K562 (cell line): ENCODE measurements around the gene APP. TPM values are rescaled to one million over a fixed set of nuclear protein-coding genes. Genes with fewer than 3 reads are reported as not detected.

Experiments
- ATAC-seq: fragments of 200-7000 bp; cut with Tn5 transposase; 3 replicates; pipeline ENCODE4 v1.9.1; 2020; ENCODE audit warnings: moderate library complexity
- BruUV-seq: library from RNA; stranded (reverse); fragments of 400-500 nt; replicated peaks from 2 replicates; lab custom pipeline; 2021; lab: Mats Ljungman, UMichigan
- CTCF ChIA-PET: fragments of 300-600 bp; formaldehyde crosslinking; extraction: SDS; loops from one replicate; lab custom pipeline; 2021; ENCODE audit warnings: low intra/inter-chr PET ratio; lab: Yijun Ruan, JAX
- POLR2A ChIA-PET: fragments of 300-600, 350-650 bp; sonication (Branson Sonifier 250); formaldehyde crosslinking; extraction: SDS; loops from one replicate; lab custom pipeline; 2021; ENCODE audit warnings: antibody characterized with exemption, inconsistent platforms; lab: Yijun Ruan, JAX
- DNase-seq, 4 experiments: peaks; one replicate each; pipeline versions ENCODE4 v3.0.0 to v3.0.0-alpha.2; 2011 to 2018; ENCODE audit warnings: low spot score in 3 of 4, mixed read lengths in 3 of 4; ENCODE audit errors: extremely low read depth in 1 of 4
- FAIRE-seq: peaks from 2 replicates; lab custom pipeline; 2011; peaks lifted over from hg19 to GRCh38; lab: Jason Lieb, UNC
- H2AFZ ChIP-seq: 2 replicates; pipeline ENCODE4 v1.6.0; 2011; ENCODE audit warnings: low read depth, low read length, control low read depth, inconsistent platforms
- H3K27ac ChIP-seq: fragments of 200-600 bp; 3 replicates; pipeline ENCODE4 v1.8.0; 2011; ENCODE audit warnings: low read depth, mild to moderate bottlenecking, control low read depth, inconsistent platforms, low read length, moderate library complexity, mixed read lengths; ENCODE audit errors: extremely low read depth
- H3K27me3 ChIP-seq, 2 experiments: fragments of 300-600 bp in 1 of 2; 2 replicates in 1 of 2; 3 replicates in 1 of 2; pipeline versions ENCODE4 v1.6.0 to v1.8.0; 2011; ENCODE audit warnings: inconsistent platforms in 2 of 2, low read length in 2 of 2, mild to moderate bottlenecking in 1 of 2, mixed read lengths in 1 of 2, moderate library complexity in 1 of 2; ENCODE audit not compliant: control insufficient read depth in 2 of 2, insufficient read depth in 2 of 2
- H3K36me3 ChIP-seq: fragments of 300-600 bp; 3 replicates; pipeline ENCODE4 v1.8.0; 2011; ENCODE audit warnings: mild to moderate bottlenecking, low read length, inconsistent platforms; ENCODE audit not compliant: control insufficient read depth, insufficient read depth
- H3K4me1 ChIP-seq, 2 experiments: fragments of 200-600 bp in 1 of 2; replicated peaks in 1 of 2; 2 replicates in 1 of 2; 3 replicates in 1 of 2; pipeline versions ENCODE4 v1.5.1 to v1.8.0; 2011; ENCODE audit warnings: inconsistent platforms in 2 of 2, low read length in 2 of 2, mild to moderate bottlenecking in 1 of 2, mixed read lengths in 1 of 2, moderate library complexity in 1 of 2; ENCODE audit not compliant: control insufficient read depth in 2 of 2, insufficient read depth in 2 of 2
- H3K4me2 ChIP-seq: 2 replicates; pipeline ENCODE4 v1.6.1; 2011; ENCODE audit warnings: low read length, control low read depth, inconsistent platforms, mixed read lengths; ENCODE audit not compliant: insufficient read depth
- H3K4me3 ChIP-seq: fragments of 200-600 bp; sonication (generic), shearing (Covaris generic); 2 replicates; pipeline ENCODE4 v1.5.1; 2016; ENCODE audit warnings: control low read depth, inconsistent platforms
- H3K79me2 ChIP-seq: fragments of 200-600 bp; 3 replicates; pipeline ENCODE4 v1.8.0; 2011; ENCODE audit warnings: low read length, inconsistent platforms; ENCODE audit not compliant: control insufficient read depth, insufficient read depth
- H3K9ac ChIP-seq, 2 experiments: 2 replicates each; pipeline versions ENCODE4 v1.6.0 to v1.6.1; 2011; ENCODE audit warnings: low read depth in 2 of 2, low read length in 2 of 2, control low read depth in 1 of 2, inconsistent platforms in 1 of 2, mild to moderate bottlenecking in 1 of 2, mixed read lengths in 1 of 2; ENCODE audit not compliant: insufficient read depth in 1 of 2
- H3K9me1 ChIP-seq: one replicate; pipeline ENCODE4 v1.6.0; 2011; ENCODE audit warnings: inconsistent platforms, mild to moderate bottlenecking, low read length, moderate library complexity; ENCODE audit not compliant: control insufficient read depth, insufficient read depth
- H3K9me3 ChIP-seq: replicated peaks from 2 replicates; pipeline ENCODE4 v1.5.1; 2011; ENCODE audit warnings: low read depth, low read length, inconsistent platforms; ENCODE audit not compliant: control insufficient read depth, insufficient read depth
- H4K20me1 ChIP-seq: replicated peaks from 2 replicates; pipeline ENCODE4 v1.6.1; 2011; ENCODE audit warnings: low read length, inconsistent platforms, mixed read lengths; ENCODE audit not compliant: control insufficient read depth, insufficient read depth
- CREB3 ChIP-seq: fragments of 450-650 bp; conservative IDR thresholded peaks from 2 replicates; pipeline ENCODE4 v1.6.1; 2016; ENCODE audit warnings: missing genetic modification characterization, low read depth, mild to moderate bottlenecking, missing compliant biosample characterization, moderate library complexity
- IFI16 ChIP-seq: fragments of 250-450 bp; sonication (Bioruptor Pico); IDR thresholded peaks from 2 replicates; pipeline ENCODE4 v2.1.2; 2022; ENCODE audit warnings: mild to moderate bottlenecking, inconsistent platforms
- PATZ1 ChIP-seq: fragments of 250-450 bp; sonication (Bioruptor Pico); IDR thresholded peaks from 2 replicates; pipeline ENCODE4 v1.5.0; 2020; ENCODE audit warnings: mild to moderate bottlenecking, borderline replicate concordance
- SMAD4 ChIP-seq: fragments of 250-450 bp; sonication (Bioruptor Pico); conservative IDR thresholded peaks from 2 replicates; pipeline ENCODE4 v1.8.0; 2021; ENCODE audit warnings: inconsistent platforms, mild to moderate bottlenecking, moderate library complexity
- SP2 ChIP-seq: IDR thresholded peaks from 2 replicates; pipeline ENCODE4 v1.6.1; 2011; ENCODE audit warnings: mild to moderate bottlenecking, low read depth, low read length, moderate library complexity; ENCODE audit not compliant: poor library complexity, severe bottlenecking; ENCODE audit errors: extremely low read depth
- TAF7 ChIP-seq: fragments of 450-650 bp; IDR thresholded peaks from 2 replicates; pipeline ENCODE4 v1.6.1; 2016; ENCODE audit warnings: missing genetic modification characterization, missing compliant biosample characterization
- THRAP3 ChIP-seq: fragments of 450-650 bp; IDR thresholded peaks from 2 replicates; pipeline ENCODE4 v1.6.1; 2016; ENCODE audit warnings: mild to moderate bottlenecking, inconsistent platforms, borderline replicate concordance
- ZNF354B ChIP-seq: fragments of 250-450 bp; sonication (Bioruptor Pico); IDR thresholded peaks from 2 replicates; pipeline ENCODE4 v1.4.0; 2020
- ZNF395 ChIP-seq: fragments of 200-800 bp; sonication (Bioruptor generic); IDR thresholded peaks from 2 replicates; pipeline ENCODE4 v1.6.1; 2017; ENCODE audit warnings: missing genetic modification characterization, missing compliant biosample characterization
- ZZZ3 ChIP-seq: fragments of 450-650 bp; IDR thresholded peaks from 2 replicates; pipeline ENCODE4 v1.6.1; 2016; ENCODE audit warnings: antibody characterized with exemption, mild to moderate bottlenecking, moderate library complexity
- WGBS: fragments of 100-300 bp; shearing (Covaris generic); methylation state at CpG from one replicate; pipeline ENCODE4 v1.1.6; 2016; ENCODE audit warnings: low coverage, mixed read lengths; ENCODE audit not compliant: insufficient coverage; ENCODE audit errors: missing lambda C conversion rate; 5-methylcytosine and 5-hydroxymethylcytosine counted together
- in situ Hi-C: fragments of 300-500 bp; cut with MboI; formaldehyde crosslinking; loops from 4 replicates; pipeline ENCODE4 v1.15.0; 2018; ENCODE audit warnings: inconsistent platforms, mixed read lengths
- intact Hi-C: fragments of 100-400 bp; cut with micrococcal nuclease; formaldehyde crosslinking; loops from 2 replicates; pipeline ENCODE4 v1.14.2; 2022
- polyA plus RNA-seq, 8 experiments: library from polyadenylated mRNA; depleted of rRNA in 4 of 8; stranded (reverse) in 5 of 8; unstranded in 3 of 8; fragments of >200 nt; fragmentation: Nextera tagmentation in 2 of 8; fragmentation: Illumina TruSeq in 1 of 8; extraction: Ambion mirVana in 2 of 8; extraction: Trizol in 1 of 8; gene quantifications; 2 replicates each; pipeline versions ENCODE4 v1.2.1 to v1.2.3, GENCODE V29; 2011 to 2014; ENCODE audit warnings: inconsistent platforms in 1 of 8, missing spikeins in 1 of 8
- total RNA-seq, 7 experiments: library from RNA; depleted of rRNA in 6 of 7; stranded (reverse); fragments of >200 nt in 6 of 7; fragmentation: Illumina TruSeq in 2 of 7; extraction: Trizol in 2 of 7; gene quantifications; 2 replicates each; pipeline versions ENCODE4 v1.2.1 to v1.2.3, GENCODE V29; 2011 to 2021; ENCODE audit warnings: low replicate concordance in 1 of 7

Gene APP
- total and polyA plus RNA-seq, 9 of the 15 experiments (the other 6 are each of a cell fraction or from before 2014, with no cell fraction given), result 0.01 to 1.5 (median 0.16) TPM; not detected in 5

GRCh38 chr21:25961042-25961441 is 209.5 kb downstream of the APP start:
- ATAC-seq, result no peak
- H3K4me2 ChIP-seq, result no peak overlapping the region
- no peak overlapping the region for H3K27ac ChIP-seq
- CTCF ChIA-PET, result no interaction called here
- no peaks in the 10 kb centered on the region for H3K9me1 ChIP-seq
- no peak overlapping the region for H2AFZ ChIP-seq
- TF ChIP-seq SMAD4 (no peak), ZZZ3 (no peak), THRAP3 (no peak), ZNF395 (no peak)
- no peaks in the 10 kb centered on the region for H3K4me1 ChIP-seq
- H3K36me3 ChIP-seq, result no peaks in the 10 kb centered on the region
- DNase-seq, result no peak
- H3K9me3 ChIP-seq, result no peaks in the 10 kb centered on the region
- no peaks in the 10 kb centered on the region for H3K79me2 ChIP-seq
- H3K27me3 ChIP-seq, result no peaks in the 10 kb centered on the region
- WGBS, result 0% methylated on average over 3 of the region's 3 CpGs
- H4K20me1 ChIP-seq, result no peaks in the 10 kb centered on the region
- no peak overlapping the region for H3K4me3 ChIP-seq
- no peak overlapping the region for H3K9ac ChIP-seq
- in situ Hi-C loops, result no loop called here
- POLR2A ChIA-PET, result no interaction called here
- intact Hi-C loops, result no loop called here
- no peak for FAIRE-seq
- no TSS peak for BruUV-seq

GRCh38 chr21:25960402-25960801 is 210.2 kb downstream of the APP start:
- H4K20me1 ChIP-seq, result no peaks in the 10 kb centered on the region
- WGBS, result 0% methylated on average over 4 of the region's 4 CpGs
- no peak overlapping the region for H3K4me2 ChIP-seq
- ChIA-PET CTCF (no interaction called here), POLR2A (no interaction called here)
- no peaks in the 10 kb centered on the region for H3K36me3 ChIP-seq
- no peaks in the 10 kb centered on the region for H3K4me1 ChIP-seq
- no peak overlapping the region for H3K4me3 ChIP-seq
- ATAC-seq, result no peak
- in situ Hi-C loops, result no loop called here
- H3K9me3 ChIP-seq, result no peaks in the 10 kb centered on the region
- no peak for DNase-seq
- no peak overlapping the region for H2AFZ ChIP-seq
- no peak overlapping the region for H3K27ac ChIP-seq
- H3K9me1 ChIP-seq, result no peaks in the 10 kb centered on the region
- H3K79me2 ChIP-seq, result no peaks in the 10 kb centered on the region
- intact Hi-C loops, result no loop called here
- BruUV-seq, result no TSS peak
- FAIRE-seq, result no peak
- H3K9ac ChIP-seq, result no peak overlapping the region
- no peaks in the 10 kb centered on the region for H3K27me3 ChIP-seq
- TF ChIP-seq PATZ1 (CRISPR knock-in tag), result no peak
- TF ChIP-seq ZNF354B (CRISPR knock-in tag), result no peak
- TF ChIP-seq IFI16 (CRISPR knock-in tag), result no peak
- no peak for TF ChIP-seq SP2
- no peak for TF ChIP-seq TAF7
- no peak for TF ChIP-seq CREB3
